Ascending aorta (tissue), 2 donors: ENCODE results near the gene ADIPOR1. TPM values are rescaled to one million over a fixed set of nuclear protein-coding genes. Genes with fewer than 3 reads are reported as not detected.

ENCODE experiments used
- DNase-seq, 2 donors: peaks; one replicate each; pipeline ENCODE4 v3.0.0-alpha.2; 2019; ENCODE audit warnings: low spot score in 2 of 2
- H3K27ac ChIP-seq, 2 donors: fragments of 200-600 bp; sonication (generic); one replicate each; pipeline ENCODE4 v1.5.1; 2016 to 2017; ENCODE audit warnings: mild to moderate bottlenecking in 1 of 2
- H3K27me3 ChIP-seq: fragments of 200-600 bp; sonication (generic); one replicate; pipeline ENCODE4 v1.5.1; 2017
- H3K36me3 ChIP-seq, 2 donors: fragments of 200-600 bp; sonication (generic); one replicate each; pipeline ENCODE4 v1.5.1; 2016
- H3K4me1 ChIP-seq, 2 donors: fragments of 200-600 bp; sonication (generic); one replicate each; pipeline ENCODE4 v1.5.1; 2016 to 2017; ENCODE audit warnings: mild to moderate bottlenecking in 1 of 2
- H3K4me3 ChIP-seq, 2 donors: fragments of 200-600 bp; sonication (generic); one replicate each; pipeline ENCODE4 v1.5.1; 2016 to 2017; ENCODE audit warnings: mild to moderate bottlenecking in 1 of 2
- H3K9me3 ChIP-seq, 2 donors: fragments of 200-600 bp; sonication (generic); one replicate each; pipeline ENCODE4 v1.5.1; 2016
- CTCF ChIP-seq, 3 experiments: fragments of 200-600 bp in 2 of 3; fragments of 450-650 bp in 1 of 3; sonication (generic) in 2 of 3; IDR thresholded peaks; one replicate each; pipeline ENCODE4 v1.5.1; 2016 to 2019; ENCODE audit warnings: antibody characterized with exemption in 3 of 3, mild to moderate bottlenecking in 1 of 3, moderate library complexity in 1 of 3
- intact Hi-C: fragments of 100-400 bp; cut with DNase I; formaldehyde crosslinking; loops from one replicate; pipeline ENCODE4 v1.15.1; 2023
- total RNA-seq: library from RNA; depleted of rRNA; stranded (reverse); fragments of >200 nt; gene quantifications from one replicate; pipeline ENCODE4 v1.1.0, GENCODE V29; 2016

The ADIPOR1 gene
- total RNA-seq, 1 donor from 2014 or later, result 67.9 TPM

- intact Hi-C loops, result no loop called here
- Histone ChIP-seq H3K27me3 (no peaks in the 10 kb centered on the region), H3K27ac (no peak overlapping the region), H3K9me3 (no peaks in the 10 kb centered on the region), H3K36me3 (no peaks in the 10 kb centered on the region), H3K4me3 (no peak overlapping the region), H3K4me1 (no peaks in the 10 kb centered on the region)
- no peak for TF ChIP-seq CTCF (IDR thresholded peaks at IDR 0.05)
- DNase-seq, result no peak
Measured at GRCh38 chr1:203000217-203000944, 42.3 kb upstream of the ADIPOR1 start.

GRCh38 chr1:202998836-202999750, 41.0 kb upstream of the ADIPOR1 start:
- Histone ChIP-seq H3K36me3 (no peaks in the 10 kb centered on the region), H3K27me3 (no peaks in the 10 kb centered on the region), H3K27ac (no peak overlapping the region), H3K4me1 (no peaks in the 10 kb centered on the region), H3K4me3 (no peak overlapping the region), H3K9me3 (no peaks in the 10 kb centered on the region)
- peak in 1 of 2 donors; percentile 74 for DNase-seq
- intact Hi-C loops, result no loop called here
- peak; percentile 58 to 80 (median 69) for TF ChIP-seq CTCF (IDR thresholded peaks at IDR 0.05)

GRCh38 chr1:202994756-202995155, 36.6 kb upstream of the ADIPOR1 start:
- no peak overlapping the region for H3K4me3 ChIP-seq
- no peaks in the 10 kb centered on the region for H3K36me3 ChIP-seq
- intact Hi-C loops, result no loop called here
- no peaks in the 10 kb centered on the region for H3K27me3 ChIP-seq
- no peak overlapping the region for H3K27ac ChIP-seq
- no peaks in the 10 kb centered on the region for H3K4me1 ChIP-seq
- H3K9me3 ChIP-seq, result no peaks in the 10 kb centered on the region
- no peak for DNase-seq
- no peak for TF ChIP-seq CTCF (IDR thresholded peaks at IDR 0.05)

- no peak overlapping the region for H3K27ac ChIP-seq
- no peaks in the 10 kb centered on the region for H3K9me3 ChIP-seq
- H3K4me3 ChIP-seq, result no peak overlapping the region
- no peaks in the 10 kb centered on the region for H3K27me3 ChIP-seq
- intact Hi-C loops, result no loop called here
- H3K4me1 ChIP-seq, result no peaks in the 10 kb centered on the region
- TF ChIP-seq CTCF (IDR thresholded peaks at IDR 0.05), result no peak
- H3K36me3 ChIP-seq, result no peaks in the 10 kb centered on the region
- DNase-seq, result no peak
Measured at GRCh38 chr1:202991112-202991511, 33.0 kb upstream of the ADIPOR1 start.

- DNase-seq, result no peak
- no peaks in the 10 kb centered on the region for H3K9me3 ChIP-seq
- H3K4me1 ChIP-seq, result no peaks in the 10 kb centered on the region
- intact Hi-C loops, result no loop called here
- H3K27ac ChIP-seq, result no peak overlapping the region
- H3K27me3 ChIP-seq, result no peaks in the 10 kb centered on the region
- no peak overlapping the region for H3K4me3 ChIP-seq
- no peak for TF ChIP-seq CTCF (IDR thresholded peaks at IDR 0.05)
- no peaks in the 10 kb centered on the region for H3K36me3 ChIP-seq
Measured at GRCh38 chr1:202989879-202990278, 31.8 kb upstream of the ADIPOR1 start.
